ENCODE data around the gene KLHDC3. TPM values are rescaled to one million over a fixed set of nuclear protein-coding genes. Genes with fewer than 3 reads are reported as not detected.
A peak's percentile ranks its signal among the peaks of the same experiment; 100 is the strongest.

The KLHDC3 gene
- polyA plus RNA-seq, 1 experiment = 41.3 TPM

DNA sequence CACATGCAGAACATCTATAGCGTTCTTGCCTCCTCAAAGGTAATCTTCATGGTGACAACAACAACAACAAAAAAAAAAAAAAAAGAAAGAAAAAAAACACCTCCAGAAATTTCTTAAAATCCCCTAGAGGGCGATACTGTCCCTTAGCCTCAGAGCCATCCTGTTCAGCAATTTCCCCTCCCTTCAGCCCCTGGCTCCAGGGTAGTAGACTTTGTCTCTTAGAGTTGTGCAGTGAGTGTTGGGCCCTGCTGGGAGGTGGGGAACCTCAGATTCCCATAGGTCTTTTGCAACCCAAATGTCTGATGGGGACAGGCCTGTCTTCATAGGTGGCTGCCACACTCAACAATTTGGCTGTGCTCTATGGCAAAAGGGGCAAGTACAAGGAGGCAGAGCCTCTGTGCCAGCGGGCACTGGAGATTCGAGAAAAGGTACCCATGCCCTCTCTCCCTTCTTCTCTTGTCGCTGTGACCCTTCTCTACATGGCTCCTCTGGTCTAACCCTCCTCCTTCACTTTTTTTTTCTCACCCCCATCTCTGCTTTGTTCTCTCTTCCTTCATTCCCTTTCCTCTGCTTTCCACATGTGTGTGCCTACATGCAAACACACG lies 56.1 kb downstream of the KLHDC3 start:
- no peaks in the 10 kb centered on the region for H3K9me3 ChIP-seq (ENCODE audit: control insufficient read depth, insufficient read depth, low read length)
- POLR2A ChIA-PET = no interaction called here
- TF ChIP-seq, protein P1, sequence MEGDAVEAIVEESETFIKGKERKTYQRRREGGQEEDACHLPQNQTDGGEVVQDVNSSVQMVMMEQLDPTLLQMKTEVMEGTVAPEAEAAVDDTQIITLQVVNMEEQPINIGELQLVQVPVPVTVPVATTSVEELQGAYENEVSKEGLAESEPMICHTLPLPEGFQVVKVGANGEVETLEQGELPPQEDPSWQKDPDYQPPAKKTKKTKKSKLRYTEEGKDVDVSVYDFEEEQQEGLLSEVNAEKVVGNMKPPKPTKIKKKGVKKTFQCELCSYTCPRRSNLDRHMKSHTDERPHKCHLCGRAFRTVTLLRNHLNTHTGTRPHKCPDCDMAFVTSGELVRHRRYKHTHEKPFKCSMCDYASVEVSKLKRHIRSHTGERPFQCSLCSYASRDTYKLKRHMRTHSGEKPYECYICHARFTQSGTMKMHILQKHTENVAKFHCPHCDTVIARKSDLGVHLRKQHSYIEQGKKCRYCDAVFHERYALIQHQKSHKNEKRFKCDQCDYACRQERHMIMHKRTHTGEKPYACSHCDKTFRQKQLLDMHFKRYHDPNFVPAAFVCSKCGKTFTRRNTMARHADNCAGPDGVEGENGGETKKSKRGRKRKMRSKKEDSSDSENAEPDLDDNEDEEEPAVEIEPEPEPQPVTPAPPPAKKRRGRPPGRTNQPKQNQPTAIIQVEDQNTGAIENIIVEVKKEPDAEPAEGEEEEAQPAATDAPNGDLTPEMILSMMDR (IDR thresholded peaks at IDR 0.05; ENCODE audit: low read depth, low read length) = peak; percentile 73
- no peaks in the 10 kb centered on the region for H3K27me3 ChIP-seq (ENCODE audit: control insufficient read depth, insufficient read depth, low read length)
- H3K4me3 ChIP-seq (ENCODE audit: low read depth, low read length) = no peak overlapping the region
- CTCF ChIA-PET = interaction anchor here (0.7 to 3.8 kb wide), 8 partner anchors 9 to 80 kb away, joined by 3 to 45 read pairs (median 6); no protein-coding TSS in a partner anchor
- H3K27ac ChIP-seq (ENCODE audit: low read depth, low read length) = no peak overlapping the region
- DNase-seq (ENCODE audit: low read depth, low spot score) = no peak

Other genes starting within 250 kb of the KLHDC3 start
- 5.8 and 7.0 TPM in 2 replicates for gene BICRAL, start 232.2 kb upstream of the KLHDC3 start, polyA plus RNA-seq (2011; rRNA removed)
- 45.0 and 48.5 TPM in 2 replicates for gene RPL7L1, start 134.6 kb upstream of the KLHDC3 start, polyA plus RNA-seq (2011; rRNA removed)
- gene PTCRA, start 98.2 kb upstream of the KLHDC3 start, polyA plus RNA-seq (2011; rRNA removed) = not detected in 2 replicates
- 38.4 and 39.2 TPM in 2 replicates for gene CNPY3, start 84.8 kb upstream of the KLHDC3 start, polyA plus RNA-seq (2011; rRNA removed)
- 0.07 TPM in 1 of 2 replicates, not detected in the other for gene GNMT, start 53.5 kb upstream of the KLHDC3 start, polyA plus RNA-seq (2011; rRNA removed)
- 6.8 and 7.4 TPM in 2 replicates for gene PEX6, start 35.1 kb upstream of the KLHDC3 start, polyA plus RNA-seq (2011; rRNA removed)
- gene PPP2R5D, start 29.7 kb upstream of the KLHDC3 start, polyA plus RNA-seq (2011; rRNA removed) = 59.5 and 61.5 TPM in 2 replicates
- 86.5 and 97.9 TPM in 2 replicates for gene MEA1, start 303 bp upstream of the KLHDC3 start, polyA plus RNA-seq (2011; rRNA removed)
- 50.3 and 54.0 TPM in 2 replicates for gene RRP36, start 7.4 kb downstream of the KLHDC3 start, polyA plus RNA-seq (2011; rRNA removed)
- 37.5 and 44.8 TPM in 2 replicates for gene CUL7, start 39.6 kb downstream of the KLHDC3 start, polyA plus RNA-seq (2011; rRNA removed)
- gene MRPL2, start 45.2 kb downstream of the KLHDC3 start, polyA plus RNA-seq (2011; rRNA removed) = 19.3 and 19.4 TPM in 2 replicates
- 9.1 and 10.2 TPM in 2 replicates for gene KLC4, start 45.4 kb downstream of the KLHDC3 start, polyA plus RNA-seq (2011; rRNA removed)
- gene PTK7, start 62.1 kb downstream of the KLHDC3 start, polyA plus RNA-seq (2011; rRNA removed) = 146 and 179 TPM in 2 replicates
- 36.8 and 48.5 TPM in 2 replicates for gene SRF, start 157.0 kb downstream of the KLHDC3 start, polyA plus RNA-seq (2011; rRNA removed)
- gene CUL9, start 167.9 kb downstream of the KLHDC3 start, polyA plus RNA-seq (2011; rRNA removed) = 11.5 and 11.8 TPM in 2 replicates
- gene DNPH1, start 215.2 kb downstream of the KLHDC3 start, polyA plus RNA-seq (2011; rRNA removed) = 36.9 and 42.4 TPM in 2 replicates
- not detected in 2 replicates for gene TTBK1, start 229.2 kb downstream of the KLHDC3 start, polyA plus RNA-seq (2011; rRNA removed)

All from AG04450 (cell line).